HT-29 (cell line): ENCODE measurements around the gene SMDT1. TPM values are rescaled to one million over a fixed set of nuclear protein-coding genes. Genes with fewer than 3 reads are reported as not detected.
"Not testable (repeated sequence)": the region's sequence is repeated elsewhere in the genome, so short reads cannot be mapped to it uniquely, and the experiment has no call there.

Experiments used
- DNase-seq: peaks from one replicate; pipeline ENCODE4 v3.0.0-alpha.2; 2015; ENCODE audit warnings: low spot score
- small RNA-seq: library from RNA; depleted of rRNA; stranded (forward); fragments of <200 nt; gene quantifications from one replicate; pipeline ENCODE3, GENCODE V24; 2014
- total RNA-seq: library from RNA; depleted of rRNA; stranded (reverse); fragments of >200 nt; shearing (Covaris generic); gene quantifications from 2 replicates; pipeline ENCODE4 v1.2.3, GENCODE V29; 2014; rRNA removed

SMDT1 gene
- total RNA-seq, 1 experiment from 2014 or later, result 18.9 TPM

GRCh38 chr22:42111798-42112197, 32.3 kb downstream of the SMDT1 start:
- DNase-seq, result no peak

- DNase-seq, result not testable (repeated sequence)
Observed at GRCh38 chr22:42112793-42113192, 33.3 kb downstream of the SMDT1 start.

GRCh38 chr22:42114721-42115120, 35.2 kb downstream of the SMDT1 start:
- peak; percentile 35 for DNase-seq

- not testable (repeated sequence) for DNase-seq
Observed at GRCh38 chr22:42115420-42115830, 35.9 kb downstream of the SMDT1 start.

- DNase-seq, result no peak
Observed at GRCh38 chr22:42116848-42117424, 37.4 kb downstream of the SMDT1 start.

- DNase-seq, result not testable (repeated sequence)
Observed at GRCh38 chr22:42120231-42121021, 40.9 kb downstream of the SMDT1 start.

- not testable (repeated sequence) for DNase-seq
Observed at GRCh38 chr22:42123529-42123928, 44.0 kb downstream of the SMDT1 start.

- DNase-seq, result no peak
Observed at GRCh38 chr22:42127606-42128005, 48.1 kb downstream of the SMDT1 start.

GRCh38 chr22:42128007-42128406, 48.5 kb downstream of the SMDT1 start:
- not testable (repeated sequence) for DNase-seq

- DNase-seq, result peak; percentile 55
Observed at GRCh38 chr22:42128776-42129694, 49.5 kb downstream of the SMDT1 start.

GRCh38 chr22:42130182-42130581, 50.7 kb downstream of the SMDT1 start:
- not testable (repeated sequence) for DNase-seq

- not testable (repeated sequence) for DNase-seq
Observed at GRCh38 chr22:42130639-42131431, 51.3 kb downstream of the SMDT1 start, which contains the start of gene CYP2D6. Gene CYP2D6, minus strand, starts transcription at chr22:42130810. Its CDS starts 19 bp downstream, at chr22:42130791.

GRCh38 chr22:42131562-42131961, 52.1 kb downstream of the SMDT1 start:
- DNase-seq, result no peak

- no peak for DNase-seq
Observed at GRCh38 chr22:42132457-42132856, 53.0 kb downstream of the SMDT1 start.

Small RNA genes lying within 50 kb of the gene (small RNA-seq; reads per million reads assigned to genes)
- gene SNORD13P1, result 1.6 reads per million, percentile 56 among the genes with 10 or more reads in this experiment

Other genes starting within 250 kb of the SMDT1 start
- gene SREBF2, start 246.6 kb upstream of the SMDT1 start, total RNA-seq, result 88.5 and 104 TPM in 2 replicates
- gene SHISA8, start 164.6 kb upstream of the SMDT1 start, total RNA-seq, result not detected in 2 replicates
- 0.08 and 0.51 TPM in 2 replicates for gene TNFRSF13C, start 152.9 kb upstream of the SMDT1 start, total RNA-seq
- 130 and 140 TPM in 2 replicates for gene CENPM, start 132.5 kb upstream of the SMDT1 start, total RNA-seq
- gene SEPTIN3, start 110.3 kb upstream of the SMDT1 start, total RNA-seq, result 0.03 TPM in 1 of 2 replicates, not detected in the other
- not detected in 2 replicates for gene WBP2NL, start 80.9 kb upstream of the SMDT1 start, total RNA-seq
- 20.8 and 26.8 TPM in 2 replicates for gene NAGA, start 8.9 kb upstream of the SMDT1 start, total RNA-seq
- gene PHETA2, start 5.5 kb upstream of the SMDT1 start, total RNA-seq, result 5.1 and 6.5 TPM in 2 replicates
- gene NDUFA6, start 11.1 kb downstream of the SMDT1 start, total RNA-seq, result 49.0 and 57.6 TPM in 2 replicates
- gene CYP2D6, start 51.1 kb downstream of the SMDT1 start, total RNA-seq, result 2.6 and 2.8 TPM in 2 replicates
- gene TCF20, start 191.0 kb downstream of the SMDT1 start, total RNA-seq, result 47.2 and 48.3 TPM in 2 replicates